ENCODE data around the gene RAET1L.

GRCh38 chr6:150029276-150029675, 3.9 kb upstream of the RAET1L start:
- TF ChIP-seq EZH2 (IDR thresholded peaks at IDR 0.05; ENCODE audit: low read depth, unreplicated experiment): no peak
- TF ChIP-seq CTCF (conservative IDR thresholded peaks at IDR 0.05; ENCODE audit: low read depth in 2 of 2): no peak
- no peak for TF ChIP-seq REST (IDR thresholded peaks at IDR 0.05; ENCODE audit: unreplicated experiment)
- TF ChIP-seq ZNF114 (CRISPR knock-in tag; IDR thresholded peaks at IDR 0.05): no peak
- TF ChIP-seq JUNB (IDR thresholded peaks at IDR 0.05; ENCODE audit: unreplicated experiment): no peak
- no peak for TF ChIP-seq POLR2AphosphoS5 (IDR thresholded peaks at IDR 0.05; ENCODE audit: low read depth)
- no peak for TF ChIP-seq EZH2phosphoT487 (IDR thresholded peaks at IDR 0.05; ENCODE audit: unreplicated experiment)
- TF ChIP-seq STAT1 (IDR thresholded peaks at IDR 0.05; ENCODE audit: unreplicated experiment): no peak
- TF ChIP-seq ETS1 (IDR thresholded peaks at IDR 0.05): no peak

Measured in GM23338 (cell line).